ENCODE data around the gene TAOK1. TPM values are rescaled to one million over a fixed set of nuclear protein-coding genes. Genes with fewer than 3 reads are reported as not detected.

TAOK1 gene
- total and polyA plus RNA-seq, 2 of the 13 experiments (the other 11 are each of a cell fraction or from before 2014, with no cell fraction given) = 14.1 to 23.0 TPM

DNA sequence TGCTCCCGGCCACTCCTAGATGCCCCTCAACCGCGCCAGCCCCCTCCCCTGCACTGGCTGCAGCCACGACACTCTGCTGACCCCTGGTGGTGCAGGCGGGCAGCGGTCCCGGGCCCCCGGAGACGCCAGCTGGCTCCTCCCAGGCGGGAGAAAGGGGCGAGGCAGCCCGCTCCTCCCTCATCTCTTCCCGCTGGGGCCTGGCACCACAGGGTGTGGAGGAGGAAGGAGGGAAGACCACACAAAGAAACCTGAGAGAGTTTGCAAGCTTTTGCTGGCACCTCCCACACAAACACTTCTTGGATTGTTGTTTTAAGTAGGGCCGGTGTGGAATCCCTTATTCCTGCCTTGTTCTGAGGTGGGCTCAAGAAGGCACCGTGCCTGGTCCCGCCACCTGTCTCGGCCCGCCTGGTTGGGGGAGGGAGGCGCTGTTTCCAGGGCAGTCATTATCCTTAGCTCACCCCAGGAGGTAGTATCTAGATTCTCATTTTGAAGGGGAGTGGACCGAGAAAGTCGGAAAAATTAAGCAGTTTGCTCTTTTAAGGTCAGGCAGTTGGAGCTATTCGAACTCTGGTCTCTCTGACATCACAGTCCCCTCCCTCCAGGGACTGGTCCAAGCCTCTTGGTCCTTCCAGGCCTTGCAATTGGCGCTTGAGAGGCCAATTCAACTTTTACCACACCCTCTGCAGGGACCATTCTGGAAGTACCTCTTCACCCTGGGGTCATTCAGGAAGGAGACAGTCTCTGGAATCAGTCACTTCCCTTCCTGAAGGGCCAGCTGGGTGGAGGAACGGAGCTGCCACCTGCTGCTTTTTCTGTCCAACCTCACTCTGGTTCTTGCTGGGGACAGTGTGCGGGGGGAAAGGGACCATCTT, 201.8 kb downstream of the TAOK1 start (continued):
- TF ChIP-seq, protein P1, sequence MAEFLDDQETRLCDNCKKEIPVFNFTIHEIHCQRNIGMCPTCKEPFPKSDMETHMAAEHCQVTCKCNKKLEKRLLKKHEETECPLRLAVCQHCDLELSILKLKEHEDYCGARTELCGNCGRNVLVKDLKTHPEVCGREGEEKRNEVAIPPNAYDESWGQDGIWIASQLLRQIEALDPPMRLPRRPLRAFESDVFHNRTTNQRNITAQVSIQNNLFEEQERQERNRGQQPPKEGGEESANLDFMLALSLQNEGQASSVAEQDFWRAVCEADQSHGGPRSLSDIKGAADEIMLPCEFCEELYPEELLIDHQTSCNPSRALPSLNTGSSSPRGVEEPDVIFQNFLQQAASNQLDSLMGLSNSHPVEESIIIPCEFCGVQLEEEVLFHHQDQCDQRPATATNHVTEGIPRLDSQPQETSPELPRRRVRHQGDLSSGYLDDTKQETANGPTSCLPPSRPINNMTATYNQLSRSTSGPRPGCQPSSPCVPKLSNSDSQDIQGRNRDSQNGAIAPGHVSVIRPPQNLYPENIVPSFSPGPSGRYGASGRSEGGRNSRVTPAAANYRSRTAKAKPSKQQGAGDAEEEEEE (CRISPR knock-in tag; IDR thresholded peaks at IDR 0.05; ENCODE audit: borderline replicate concordance) = no peak
- TF ChIP-seq ZEB1 (IDR thresholded peaks at IDR 0.05; ENCODE audit: insufficient replicate concordance, low read depth) (no peak), U2AF1 (optimal IDR thresholded peaks at IDR 0.05; ENCODE audit: low read depth, low read length) (no peak), ZNF891 (CRISPR knock-in tag; IDR thresholded peaks at IDR 0.05) (no peak; the same call in 1 of the 2 replicates), ZBTB38 (CRISPR knock-in tag; IDR thresholded peaks at IDR 0.05) (no peak), TARDBP (CRISPR knock-in tag; IDR thresholded peaks at IDR 0.05) (0 out of 2 replicates have a peak, but pooled peaks have one; percentile 46), ZNF235 (CRISPR knock-in tag; IDR thresholded peaks at IDR 0.05; ENCODE audit: borderline replicate concordance) (no peak; the same call in 1 of the 2 replicates), THAP11 (CRISPR knock-in tag; IDR thresholded peaks at IDR 0.05) (peak; percentile 82), DPF2 (CRISPR knock-in tag; IDR thresholded peaks at IDR 0.05; ENCODE audit: borderline replicate concordance, low read depth) (no peak), ISL2 (CRISPR knock-in tag; IDR thresholded peaks at IDR 0.05) (no peak; the same call in 1 of the 2 replicates), KMT2B (CRISPR knock-in tag; IDR thresholded peaks at IDR 0.05) (no peak; the same call in 1 of the 2 replicates), HOXA5 (CRISPR knock-in tag; IDR thresholded peaks at IDR 0.05) (peak; percentile 59; the same call in 1 of the 2 replicates), ATF1 (CRISPR knock-in tag; IDR thresholded peaks at IDR 0.05) (no peak), FOXK2 (IDR thresholded peaks at IDR 0.05) (no peak), SETDB1 (CRISPR knock-in tag; IDR thresholded peaks at IDR 0.05; ENCODE audit: borderline replicate concordance) (no peak)
- TF ChIP-seq, protein P2, sequence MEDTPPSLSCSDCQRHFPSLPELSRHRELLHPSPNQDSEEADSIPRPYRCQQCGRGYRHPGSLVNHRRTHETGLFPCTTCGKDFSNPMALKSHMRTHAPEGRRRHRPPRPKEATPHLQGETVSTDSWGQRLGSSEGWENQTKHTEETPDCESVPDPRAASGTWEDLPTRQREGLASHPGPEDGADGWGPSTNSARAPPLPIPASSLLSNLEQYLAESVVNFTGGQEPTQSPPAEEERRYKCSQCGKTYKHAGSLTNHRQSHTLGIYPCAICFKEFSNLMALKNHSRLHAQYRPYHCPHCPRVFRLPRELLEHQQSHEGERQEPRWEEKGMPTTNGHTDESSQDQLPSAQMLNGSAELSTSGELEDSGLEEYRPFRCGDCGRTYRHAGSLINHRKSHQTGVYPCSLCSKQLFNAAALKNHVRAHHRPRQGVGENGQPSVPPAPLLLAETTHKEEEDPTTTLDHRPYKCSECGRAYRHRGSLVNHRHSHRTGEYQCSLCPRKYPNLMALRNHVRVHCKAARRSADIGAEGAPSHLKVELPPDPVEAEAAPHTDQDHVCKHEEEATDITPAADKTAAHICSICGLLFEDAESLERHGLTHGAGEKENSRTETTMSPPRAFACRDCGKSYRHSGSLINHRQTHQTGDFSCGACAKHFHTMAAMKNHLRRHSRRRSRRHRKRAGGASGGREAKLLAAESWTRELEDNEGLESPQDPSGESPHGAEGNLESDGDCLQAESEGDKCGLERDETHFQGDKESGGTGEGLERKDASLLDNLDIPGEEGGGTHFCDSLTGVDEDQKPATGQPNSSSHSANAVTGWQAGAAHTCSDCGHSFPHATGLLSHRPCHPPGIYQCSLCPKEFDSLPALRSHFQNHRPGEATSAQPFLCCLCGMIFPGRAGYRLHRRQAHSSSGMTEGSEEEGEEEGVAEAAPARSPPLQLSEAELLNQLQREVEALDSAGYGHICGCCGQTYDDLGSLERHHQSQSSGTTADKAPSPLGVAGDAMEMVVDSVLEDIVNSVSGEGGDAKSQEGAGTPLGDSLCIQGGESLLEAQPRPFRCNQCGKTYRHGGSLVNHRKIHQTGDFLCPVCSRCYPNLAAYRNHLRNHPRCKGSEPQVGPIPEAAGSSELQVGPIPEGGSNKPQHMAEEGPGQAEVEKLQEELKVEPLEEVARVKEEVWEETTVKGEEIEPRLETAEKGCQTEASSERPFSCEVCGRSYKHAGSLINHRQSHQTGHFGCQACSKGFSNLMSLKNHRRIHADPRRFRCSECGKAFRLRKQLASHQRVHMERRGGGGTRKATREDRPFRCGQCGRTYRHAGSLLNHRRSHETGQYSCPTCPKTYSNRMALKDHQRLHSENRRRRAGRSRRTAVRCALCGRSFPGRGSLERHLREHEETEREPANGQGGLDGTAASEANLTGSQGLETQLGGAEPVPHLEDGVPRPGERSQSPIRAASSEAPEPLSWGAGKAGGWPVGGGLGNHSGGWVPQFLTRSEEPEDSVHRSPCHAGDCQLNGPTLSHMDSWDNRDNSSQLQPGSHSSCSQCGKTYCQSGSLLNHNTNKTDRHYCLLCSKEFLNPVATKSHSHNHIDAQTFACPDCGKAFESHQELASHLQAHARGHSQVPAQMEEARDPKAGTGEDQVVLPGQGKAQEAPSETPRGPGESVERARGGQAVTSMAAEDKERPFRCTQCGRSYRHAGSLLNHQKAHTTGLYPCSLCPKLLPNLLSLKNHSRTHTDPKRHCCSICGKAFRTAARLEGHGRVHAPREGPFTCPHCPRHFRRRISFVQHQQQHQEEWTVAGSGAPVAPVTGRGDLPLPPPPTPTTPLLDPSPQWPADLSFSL (CRISPR knock-in tag; IDR thresholded peaks at IDR 0.05) = no peak
- TF ChIP-seq, protein P3, sequence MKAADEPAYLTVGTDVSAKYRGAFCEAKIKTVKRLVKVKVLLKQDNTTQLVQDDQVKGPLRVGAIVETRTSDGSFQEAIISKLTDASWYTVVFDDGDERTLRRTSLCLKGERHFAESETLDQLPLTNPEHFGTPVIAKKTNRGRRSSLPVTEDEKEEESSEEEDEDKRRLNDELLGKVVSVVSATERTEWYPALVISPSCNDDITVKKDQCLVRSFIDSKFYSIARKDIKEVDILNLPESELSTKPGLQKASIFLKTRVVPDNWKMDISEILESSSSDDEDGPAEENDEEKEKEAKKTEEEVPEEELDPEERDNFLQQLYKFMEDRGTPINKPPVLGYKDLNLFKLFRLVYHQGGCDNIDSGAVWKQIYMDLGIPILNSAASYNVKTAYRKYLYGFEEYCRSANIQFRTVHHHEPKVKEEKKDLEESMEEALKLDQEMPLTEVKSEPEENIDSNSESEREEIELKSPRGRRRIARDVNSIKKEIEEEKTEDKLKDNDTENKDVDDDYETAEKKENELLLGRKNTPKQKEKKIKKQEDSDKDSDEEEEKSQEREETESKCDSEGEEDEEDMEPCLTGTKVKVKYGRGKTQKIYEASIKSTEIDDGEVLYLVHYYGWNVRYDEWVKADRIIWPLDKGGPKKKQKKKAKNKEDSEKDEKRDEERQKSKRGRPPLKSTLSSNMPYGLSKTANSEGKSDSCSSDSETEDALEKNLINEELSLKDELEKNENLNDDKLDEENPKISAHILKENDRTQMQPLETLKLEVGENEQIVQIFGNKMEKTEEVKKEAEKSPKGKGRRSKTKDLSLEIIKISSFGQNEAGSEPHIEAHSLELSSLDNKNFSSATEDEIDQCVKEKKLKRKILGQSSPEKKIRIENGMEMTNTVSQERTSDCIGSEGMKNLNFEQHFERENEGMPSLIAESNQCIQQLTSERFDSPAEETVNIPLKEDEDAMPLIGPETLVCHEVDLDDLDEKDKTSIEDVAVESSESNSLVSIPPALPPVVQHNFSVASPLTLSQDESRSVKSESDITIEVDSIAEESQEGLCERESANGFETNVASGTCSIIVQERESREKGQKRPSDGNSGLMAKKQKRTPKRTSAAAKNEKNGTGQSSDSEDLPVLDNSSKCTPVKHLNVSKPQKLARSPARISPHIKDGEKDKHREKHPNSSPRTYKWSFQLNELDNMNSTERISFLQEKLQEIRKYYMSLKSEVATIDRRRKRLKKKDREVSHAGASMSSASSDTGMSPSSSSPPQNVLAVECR (CRISPR knock-in tag; IDR thresholded peaks at IDR 0.05; ENCODE audit: borderline replicate concordance) = peak; percentile 45; the same call in 1 of the 2 replicates

All from HepG2 (cell line).